HG03469 (cell line): ENCODE measurements around the gene GNAI1.

ENCODE experiments used
- ATAC-seq: cut with Tn5 transposase; IDR thresholded peaks from one replicate; pipeline ENCODE4 v1.9.1; 2021; ENCODE audit warnings: mild to moderate bottlenecking, moderate library complexity, moderate number of reproducible peaks; ENCODE audit not compliant: unreplicated experiment

GNAI1 gene

GRCh38 chr7:80204919-80205318 is 70.3 kb downstream of the GNAI1 start:
- no peak for ATAC-seq

- peak; percentile 74 for ATAC-seq
These were observed 72.1 kb downstream of the GNAI1 start for GRCh38 chr7:80206763-80207162.

- no peak for ATAC-seq
These were observed 72.9 kb downstream of the GNAI1 start for GRCh38 chr7:80207501-80207900.

GRCh38 chr7:80208700-80209099 is 74.1 kb downstream of the GNAI1 start:
- ATAC-seq = no peak

GRCh38 chr7:80210400-80210799 is 75.8 kb downstream of the GNAI1 start:
- no peak for ATAC-seq

- no peak for ATAC-seq
These were observed 79.2 kb downstream of the GNAI1 start for GRCh38 chr7:80213814-80214213.

- ATAC-seq = no peak
These were observed 81.1 kb downstream of the GNAI1 start for GRCh38 chr7:80215734-80216133.

- no peak for ATAC-seq
These were observed 82.6 kb downstream of the GNAI1 start for GRCh38 chr7:80216996-80217842.

GRCh38 chr7:80218723-80219122 is 84.1 kb downstream of the GNAI1 start:
- ATAC-seq = no peak

GRCh38 chr7:80220022-80220634 is 85.5 kb downstream of the GNAI1 start:
- ATAC-seq = no peak

- ATAC-seq = no peak
These were observed 89.8 kb downstream of the GNAI1 start for GRCh38 chr7:80224415-80224814.

- ATAC-seq = no peak
These were observed 90.7 kb downstream of the GNAI1 start for GRCh38 chr7:80225361-80225760.

GRCh38 chr7:80226629-80227028 is 92.0 kb downstream of the GNAI1 start:
- no peak for ATAC-seq

- no peak for ATAC-seq
These were observed 95.7 kb downstream of the GNAI1 start for GRCh38 chr7:80230327-80230726.

GRCh38 chr7:80231707-80232106 is 97.1 kb downstream of the GNAI1 start:
- ATAC-seq = no peak

GRCh38 chr7:80232979-80233724 is 98.5 kb downstream of the GNAI1 start:
- ATAC-seq = no peak

- ATAC-seq = no peak
These were observed 100.7 kb downstream of the GNAI1 start for GRCh38 chr7:80235334-80235733.

GRCh38 chr7:80236681-80237080 is 102.0 kb downstream of the GNAI1 start:
- no peak for ATAC-seq

- ATAC-seq = no peak
These were observed 105.8 kb downstream of the GNAI1 start for GRCh38 chr7:80240265-80241025.

GRCh38 chr7:80241671-80242070 is 107.0 kb downstream of the GNAI1 start:
- no peak for ATAC-seq

GRCh38 chr7:80243425-80243824 is 108.8 kb downstream of the GNAI1 start:
- no peak for ATAC-seq
